ENCODE data around the gene PLD5. TPM values are rescaled to one million over a fixed set of nuclear protein-coding genes. Genes with fewer than 3 reads are reported as not detected.

PLD5 gene
- total and polyA plus RNA-seq, 2 donors (not counting 3 experiments of a cell fraction or from before 2014, with no cell fraction given), result not detected

DNA sequence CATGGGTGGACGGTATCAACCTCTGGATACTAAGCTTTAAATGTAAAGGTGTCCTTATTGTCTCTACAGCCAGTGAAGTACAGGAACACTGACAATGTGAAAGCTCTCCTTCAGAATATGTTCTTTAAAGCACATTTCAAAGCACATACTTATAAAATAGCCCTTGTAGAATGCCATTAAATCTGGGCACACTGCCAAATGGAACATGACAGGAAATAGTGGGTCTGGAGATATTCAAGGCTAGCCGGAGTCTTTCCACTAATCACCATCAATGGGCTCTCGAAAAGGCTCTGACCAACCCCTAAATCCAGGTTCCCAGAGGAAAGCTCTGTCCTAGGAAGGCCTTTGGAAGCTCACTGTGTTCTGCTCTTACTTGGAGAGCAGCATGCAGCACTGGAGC is 46.6 kb downstream of the PLD5 start:
- H4K20me1 ChIP-seq (replicated peaks; ENCODE audit: control insufficient read depth, extremely low read depth, insufficient read depth, low read length), result no peaks in the 10 kb centered on the region
- no peaks in the 10 kb centered on the region for H3K27me3 ChIP-seq (ENCODE audit: control insufficient read depth in 2 of 2, insufficient read depth in 2 of 2, low read length in 2 of 2)
- no peak for TF ChIP-seq POLR2A (IDR thresholded peaks at IDR 0.05; ENCODE audit: low read depth, low read length)
- no peak for TF ChIP-seq POLR2AphosphoS5 (IDR thresholded peaks at IDR 0.05; ENCODE audit: insufficient read depth, low read depth, low read length)
- no peak for TF ChIP-seq MYC (IDR thresholded peaks at IDR 0.05; ENCODE audit: low read depth, low read length)
- TF ChIP-seq, protein P1, sequence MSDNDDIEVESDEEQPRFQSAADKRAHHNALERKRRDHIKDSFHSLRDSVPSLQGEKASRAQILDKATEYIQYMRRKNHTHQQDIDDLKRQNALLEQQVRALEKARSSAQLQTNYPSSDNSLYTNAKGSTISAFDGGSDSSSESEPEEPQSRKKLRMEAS (IDR thresholded peaks at IDR 0.05; ENCODE audit: insufficient read depth, insufficient read length), result no peak
- TF ChIP-seq FOS (IDR thresholded peaks at IDR 0.05; ENCODE audit: borderline replicate concordance, insufficient read depth, low read length), result no peak
- TF ChIP-seq EZH2 (IDR thresholded peaks at IDR 0.05; ENCODE audit: borderline replicate concordance, low read depth, low read length, severe bottlenecking), result no peak
- no peak for TF ChIP-seq GATA2 (IDR thresholded peaks at IDR 0.05; ENCODE audit: insufficient read depth, insufficient read length, low read depth, low read length)
- TF ChIP-seq JUN (IDR thresholded peaks at IDR 0.05; ENCODE audit: borderline replicate concordance, insufficient read depth, insufficient read length, low read depth), result no peak
- TF ChIP-seq, protein P2, sequence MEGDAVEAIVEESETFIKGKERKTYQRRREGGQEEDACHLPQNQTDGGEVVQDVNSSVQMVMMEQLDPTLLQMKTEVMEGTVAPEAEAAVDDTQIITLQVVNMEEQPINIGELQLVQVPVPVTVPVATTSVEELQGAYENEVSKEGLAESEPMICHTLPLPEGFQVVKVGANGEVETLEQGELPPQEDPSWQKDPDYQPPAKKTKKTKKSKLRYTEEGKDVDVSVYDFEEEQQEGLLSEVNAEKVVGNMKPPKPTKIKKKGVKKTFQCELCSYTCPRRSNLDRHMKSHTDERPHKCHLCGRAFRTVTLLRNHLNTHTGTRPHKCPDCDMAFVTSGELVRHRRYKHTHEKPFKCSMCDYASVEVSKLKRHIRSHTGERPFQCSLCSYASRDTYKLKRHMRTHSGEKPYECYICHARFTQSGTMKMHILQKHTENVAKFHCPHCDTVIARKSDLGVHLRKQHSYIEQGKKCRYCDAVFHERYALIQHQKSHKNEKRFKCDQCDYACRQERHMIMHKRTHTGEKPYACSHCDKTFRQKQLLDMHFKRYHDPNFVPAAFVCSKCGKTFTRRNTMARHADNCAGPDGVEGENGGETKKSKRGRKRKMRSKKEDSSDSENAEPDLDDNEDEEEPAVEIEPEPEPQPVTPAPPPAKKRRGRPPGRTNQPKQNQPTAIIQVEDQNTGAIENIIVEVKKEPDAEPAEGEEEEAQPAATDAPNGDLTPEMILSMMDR (IDR thresholded peaks at IDR 0.05; ENCODE audit: extremely low read depth in 1 of 2, insufficient read depth in 1 of 2, low read depth in 1 of 2, low read length in 2 of 2), result no peak
- H2AFZ ChIP-seq (ENCODE audit: low read depth, low read length), result no peak overlapping the region
- H3K4me3 ChIP-seq (replicated peaks in 1 of 3; ENCODE audit: insufficient read depth in 1 of 3, low read depth in 1 of 3, low read length in 3 of 3), result no peak overlapping the region
- H3K9me3 ChIP-seq (replicated peaks; ENCODE audit: control insufficient read depth, insufficient read depth, low read length), result no peaks in the 10 kb centered on the region
- H3K9ac ChIP-seq (replicated peaks; ENCODE audit: extremely low read depth, insufficient read depth, low read length), result no peak overlapping the region
- H3K4me2 ChIP-seq (ENCODE audit: insufficient read depth, low read length), result no peak overlapping the region
- dilution Hi-C loops (cut with MboI; ENCODE audit: extremely low pct_ligation_motif_present, low sequenced_read_pairs) (no loop called here), intact Hi-C loops (cut with micrococcal nuclease) (no loop called here)
- ChIA-PET CTCF (no interaction called here), POLR2A (no interaction called here)
- no peak overlapping the region for H3K27ac ChIP-seq (ENCODE audit: insufficient read depth, low read depth, low read length)
- no peaks in the 10 kb centered on the region for H3K79me2 ChIP-seq (ENCODE audit: control insufficient read depth, insufficient read depth, low read length)
- FAIRE-seq, result no peak
- no peaks in the 10 kb centered on the region for H3K36me3 ChIP-seq (ENCODE audit: control insufficient read depth in 2 of 2, extremely low read depth in 1 of 2, insufficient read depth in 2 of 2, low read length in 2 of 2)
- BruUV-seq (replicated peaks), result no TSS peak
- H3K9me1 ChIP-seq (replicated peaks; ENCODE audit: control insufficient read depth, extremely low read depth, insufficient read depth, low read length), result no peaks in the 10 kb centered on the region
- no peak for DNase-seq (ENCODE audit: low read depth, low spot score)
- H3K4me1 ChIP-seq (ENCODE audit: control insufficient read depth, extremely low read depth, insufficient read depth, low read length), result no peaks in the 10 kb centered on the region

All from endothelial cell of umbilical vein (primary cell).